ENCODE results near the gene CTNNA1.
A peak's percentile ranks its signal among the peaks of the same experiment; 100 is the strongest.
"Not testable (repeated sequence)": the region's sequence is repeated elsewhere in the genome, so short reads cannot be mapped to it uniquely, and the experiment has no call there.

CTNNA1 gene

DNA sequence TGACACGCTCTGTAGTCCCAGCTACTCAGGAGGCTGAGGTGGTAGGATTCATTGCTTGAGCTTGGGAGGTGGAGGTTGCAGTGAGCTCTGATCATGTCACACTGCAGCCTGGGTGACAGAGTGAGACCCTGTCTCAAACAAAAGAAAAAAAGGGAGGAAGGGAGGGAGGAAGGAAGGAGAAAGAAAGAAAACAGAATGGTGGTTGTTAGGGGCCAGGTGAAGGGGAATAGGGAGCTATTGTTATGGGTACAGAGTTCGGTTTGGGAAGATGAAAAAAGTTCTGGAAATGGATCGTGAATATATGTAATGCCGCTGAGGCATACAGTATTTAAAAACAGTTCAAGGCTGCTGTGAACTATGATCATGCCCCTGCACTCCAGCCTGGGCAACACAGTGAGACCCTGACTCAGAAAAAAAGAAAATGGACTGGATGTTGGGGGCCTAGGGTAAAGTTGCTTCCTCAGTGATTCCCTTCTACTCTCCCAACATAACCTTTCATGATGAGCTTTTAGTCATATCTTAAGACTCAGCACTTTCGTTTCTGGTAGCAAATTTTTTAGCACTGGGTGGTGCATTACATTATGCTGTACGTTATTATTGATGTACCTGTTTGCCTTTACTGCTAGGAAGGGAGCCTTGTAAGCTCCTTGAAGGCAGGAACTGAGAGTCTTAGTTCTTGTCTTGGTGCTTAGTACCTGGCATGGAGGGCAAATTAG is 4.0 kb downstream of the CTNNA1 start:
- DNase-seq (ENCODE audit: low read depth, low spot score) = no peak

- no peak for DNase-seq (ENCODE audit: low read depth, low spot score)
Observed at GRCh38 chr5:138760448-138761110, 7.4 kb downstream of the CTNNA1 start.

GRCh38 chr5:138761115-138761514 is 7.9 kb downstream of the CTNNA1 start:
- not testable (repeated sequence) for DNase-seq (ENCODE audit: low read depth, low spot score)

- not testable (repeated sequence) for DNase-seq (ENCODE audit: low read depth, low spot score)
Observed at GRCh38 chr5:138761670-138762069, 8.4 kb downstream of the CTNNA1 start.

DNA sequence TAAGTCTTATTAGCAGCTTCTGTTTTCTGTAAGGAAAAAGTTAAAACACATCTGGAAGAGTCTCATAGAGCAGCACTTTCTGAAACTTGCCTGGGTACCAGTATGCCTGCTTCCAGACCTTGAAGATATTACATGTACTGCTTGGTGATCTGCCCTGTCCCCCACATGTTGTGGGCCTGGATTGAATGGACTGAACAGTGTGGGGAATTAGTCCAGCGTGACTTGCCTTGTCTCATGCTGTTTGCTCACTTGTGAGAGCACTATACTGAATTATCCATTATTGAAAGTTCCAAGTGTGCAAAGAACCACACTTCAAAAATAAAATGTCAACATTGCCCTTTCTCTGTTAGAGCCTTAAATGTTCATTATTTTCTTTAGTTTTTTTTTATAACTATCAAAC is 8.9 kb downstream of the CTNNA1 start:
- DNase-seq (ENCODE audit: low read depth, low spot score) = no peak

- DNase-seq (ENCODE audit: low read depth, low spot score) = no peak
Observed at GRCh38 chr5:138763037-138763778, 10.0 kb downstream of the CTNNA1 start.

GRCh38 chr5:138770291-138770690 is 17.1 kb downstream of the CTNNA1 start:
- DNase-seq (ENCODE audit: low read depth, low spot score) = no peak

DNA sequence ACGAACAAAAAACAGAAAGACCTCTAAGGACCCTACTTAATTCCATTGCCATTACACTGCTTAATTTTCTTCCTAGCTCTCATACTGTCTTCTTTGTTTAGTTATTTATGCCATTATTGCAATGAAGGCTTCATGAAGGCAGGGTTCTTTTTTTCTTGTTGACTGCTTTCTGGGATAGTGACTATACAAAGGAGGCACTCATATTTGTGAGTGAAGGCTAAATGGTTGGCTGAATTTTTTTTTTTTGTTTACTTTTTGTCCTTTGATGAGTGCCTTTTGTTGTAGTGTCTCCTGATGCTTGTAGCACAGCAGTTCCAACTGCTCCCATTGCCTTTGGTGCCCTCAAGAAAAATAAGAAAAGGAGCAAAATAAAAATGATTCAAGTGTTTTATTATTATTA is 17.8 kb downstream of the CTNNA1 start:
- DNase-seq (ENCODE audit: low read depth, low spot score) = no peak

DNA sequence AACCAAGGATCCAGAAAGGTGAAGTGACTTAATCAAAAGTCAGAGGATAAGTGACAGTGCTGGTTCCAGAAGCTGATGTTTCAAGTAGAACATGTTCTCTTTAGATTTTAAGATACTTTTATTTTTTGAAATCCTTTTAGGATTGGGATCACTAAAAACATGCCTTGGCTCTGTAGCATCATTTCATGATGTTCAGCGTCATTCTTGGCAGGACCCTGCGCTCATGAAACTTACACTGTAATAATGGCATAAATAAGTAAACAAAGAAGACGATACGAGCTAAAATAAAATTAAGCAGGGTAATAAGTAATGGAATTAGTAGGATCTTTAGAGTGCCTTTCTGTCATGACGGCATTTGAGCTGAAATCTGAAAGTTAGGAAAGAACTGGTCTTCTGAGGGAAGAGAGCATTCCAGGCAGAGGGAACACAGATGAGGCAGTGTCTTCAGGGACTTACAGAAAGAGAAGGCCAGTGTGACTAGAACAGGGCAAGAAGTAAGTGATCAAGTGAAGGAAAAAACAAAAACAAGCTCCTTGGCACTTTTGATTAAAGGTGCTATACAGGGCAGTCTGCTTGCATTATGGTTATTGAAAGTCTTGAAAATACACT is 19.9 kb downstream of the CTNNA1 start:
- DNase-seq (ENCODE audit: low read depth, low spot score) = no peak

- DNase-seq (ENCODE audit: low read depth, low spot score) = not testable (repeated sequence)
Observed at GRCh38 chr5:138773624-138774023, 20.4 kb downstream of the CTNNA1 start.

DNA sequence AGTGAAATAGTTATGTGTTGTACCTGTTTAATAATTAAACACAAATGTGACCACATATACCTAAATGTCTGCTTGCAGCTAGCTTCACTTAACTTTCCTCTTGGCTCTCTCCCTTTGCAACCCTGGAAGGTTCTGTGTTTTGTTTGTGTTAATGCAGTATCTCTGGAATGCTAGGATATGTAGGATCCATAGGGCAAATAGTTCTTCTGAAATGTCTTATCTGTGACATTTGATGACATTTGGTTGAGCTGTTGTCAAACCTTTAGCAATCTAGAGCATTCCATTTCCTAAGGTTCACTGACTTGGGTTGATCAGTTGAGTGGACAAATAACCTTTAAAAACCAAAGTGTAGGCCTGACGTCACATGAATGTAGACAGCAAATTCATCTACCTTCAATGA is 21.8 kb downstream of the CTNNA1 start:
- DNase-seq (ENCODE audit: low read depth, low spot score) = no peak

- no peak for DNase-seq (ENCODE audit: low read depth, low spot score)
Observed at GRCh38 chr5:138778234-138778633, 25.0 kb downstream of the CTNNA1 start.

GRCh38 chr5:138783976-138784375 is 30.8 kb downstream of the CTNNA1 start:
- DNase-seq (ENCODE audit: low read depth, low spot score) = no peak

DNA sequence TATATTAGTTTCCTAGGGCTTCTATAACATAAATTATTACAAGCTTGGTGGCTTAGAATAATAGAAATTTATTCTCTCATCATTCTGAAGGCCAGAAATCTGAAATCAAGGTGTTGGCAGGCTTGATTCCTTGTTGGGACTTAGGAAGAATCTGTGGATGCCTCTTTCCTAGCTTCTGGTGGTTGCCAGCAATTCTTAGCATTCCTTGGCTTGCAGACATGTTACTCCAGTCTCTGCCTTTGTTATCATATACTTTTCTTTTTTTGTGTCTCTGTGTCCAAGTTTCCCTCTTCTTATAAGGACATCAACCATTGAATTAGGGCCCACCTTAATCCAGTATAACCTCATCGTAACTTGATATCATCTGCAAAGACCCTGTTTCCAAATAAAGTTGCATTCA is 31.4 kb downstream of the CTNNA1 start:
- DNase-seq (ENCODE audit: low read depth, low spot score) = no peak

DNA sequence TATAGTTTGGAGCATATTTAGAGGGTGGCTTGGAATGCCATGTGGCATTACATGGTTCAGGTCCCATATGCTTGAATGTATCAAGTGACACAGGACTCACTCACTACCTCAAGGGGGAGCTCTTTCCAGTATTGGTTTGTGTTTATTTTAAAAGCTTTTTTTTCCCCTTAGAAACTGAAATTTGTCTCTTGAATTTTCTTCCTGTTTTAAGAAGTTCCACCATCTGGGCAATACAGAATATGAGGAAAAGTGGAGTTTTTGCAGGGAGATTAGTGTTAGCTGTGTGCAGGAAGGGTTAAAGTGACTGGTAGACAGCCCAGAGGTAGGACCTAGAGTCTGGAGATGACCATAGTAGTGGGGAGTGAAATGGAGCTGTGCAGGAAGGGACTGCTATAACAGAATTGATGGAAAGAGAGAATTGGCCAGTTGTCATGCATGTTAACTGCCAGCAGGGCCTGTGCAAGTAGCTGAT is 36.6 kb downstream of the CTNNA1 start:
- peak; percentile 25 for DNase-seq (ENCODE audit: low read depth, low spot score)

GRCh38 chr5:138790684-138791083 is 37.5 kb downstream of the CTNNA1 start:
- no peak for DNase-seq (ENCODE audit: low read depth, low spot score)

GRCh38 chr5:138792195-138792790 is 39.1 kb downstream of the CTNNA1 start:
- DNase-seq (ENCODE audit: low read depth, low spot score) = no peak

DNA sequence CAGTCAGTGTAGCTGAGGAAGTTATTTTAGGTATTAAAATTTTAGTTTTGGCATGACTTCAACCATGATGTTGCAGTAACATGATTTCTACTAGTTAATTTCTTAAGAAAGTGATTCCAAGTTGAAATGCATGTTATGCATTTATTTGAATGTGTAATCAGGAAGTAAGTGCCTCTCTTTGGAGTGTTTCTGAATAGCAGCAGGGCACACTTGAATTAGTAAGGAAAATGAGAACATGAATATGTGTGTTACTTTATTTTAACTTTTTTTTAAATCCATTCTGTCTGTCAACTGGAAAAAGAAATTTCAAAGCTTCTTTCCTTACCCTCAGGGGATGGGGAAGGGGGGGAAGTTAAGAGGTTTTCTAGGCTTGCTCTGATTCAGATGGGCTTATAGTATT is 40.4 kb downstream of the CTNNA1 start:
- no peak for DNase-seq (ENCODE audit: low read depth, low spot score)

- no peak for DNase-seq (ENCODE audit: low read depth, low spot score)
Observed at GRCh38 chr5:138803285-138803684, 50.1 kb downstream of the CTNNA1 start.

DNA sequence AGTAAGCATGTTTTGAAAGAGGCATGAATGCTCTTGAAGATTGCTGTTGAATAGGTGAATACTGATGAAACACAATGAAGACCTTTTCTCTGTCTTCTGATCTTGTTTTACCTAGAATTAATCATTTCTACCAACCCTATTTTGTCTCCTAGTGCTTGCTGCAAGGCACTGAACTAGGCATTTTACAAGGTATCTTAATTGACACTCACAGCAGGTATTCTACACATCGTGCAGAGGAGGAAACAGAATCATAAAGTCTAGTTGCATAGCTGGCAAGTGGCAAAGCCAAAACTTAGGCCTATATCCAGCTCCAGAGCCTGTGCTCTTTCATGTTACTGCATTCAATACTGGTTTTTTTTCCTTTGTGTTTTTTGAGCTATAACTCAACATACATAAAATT is 50.7 kb downstream of the CTNNA1 start:
- DNase-seq (ENCODE audit: low read depth, low spot score) = no peak

DNA sequence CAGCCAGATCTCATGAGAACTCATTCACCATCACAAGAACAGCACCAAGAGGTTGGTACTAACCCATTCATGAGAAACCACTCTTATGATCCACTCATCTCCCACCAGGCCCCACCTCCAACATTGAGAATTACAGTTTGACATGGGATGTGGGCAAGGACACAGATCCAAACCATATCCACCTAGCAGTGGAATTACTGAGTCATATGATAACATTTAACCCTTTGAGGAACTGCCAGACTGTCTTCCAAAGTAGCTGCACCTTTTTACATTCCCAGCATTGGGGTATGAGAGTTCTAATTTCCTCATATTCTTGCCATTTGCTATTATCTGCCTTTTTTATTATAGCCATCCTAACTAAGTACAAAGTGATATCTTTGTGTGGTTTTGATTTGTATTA is 51.9 kb downstream of the CTNNA1 start:
- DNase-seq (ENCODE audit: low read depth, low spot score) = no peak

DNA sequence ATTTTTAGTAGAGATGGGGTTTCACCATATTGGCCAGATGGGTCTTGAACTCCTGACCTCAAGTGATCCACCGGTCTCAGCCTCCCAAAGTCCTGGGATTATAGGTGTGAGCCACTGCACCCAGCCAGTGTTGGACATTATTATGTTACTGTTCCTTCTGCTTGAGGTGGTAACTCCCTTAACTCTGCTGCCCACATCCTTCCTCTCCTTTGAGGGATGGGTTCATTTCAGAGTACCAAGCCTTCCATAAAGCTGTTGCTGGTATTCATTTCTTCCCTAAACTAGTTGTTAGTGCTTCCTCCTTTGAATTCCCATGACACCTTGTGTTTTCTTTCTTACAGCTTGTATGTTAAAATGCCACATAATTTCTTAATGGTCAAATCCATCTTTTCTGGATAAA is 54.0 kb downstream of the CTNNA1 start:
- no peak for DNase-seq (ENCODE audit: low read depth, low spot score)

Measured in iPS DF 19.7 (cell line).